Liver (tissue), 9 donors: Measurements from ENCODE around the gene TRIM40. TPM values are rescaled to one million over a fixed set of nuclear protein-coding genes. Genes with fewer than 3 reads are reported as not detected.
A peak's percentile ranks its signal among the peaks of the same experiment; 100 is the strongest.

ENCODE experiments used
- DNase-seq: peaks from one replicate; pipeline ENCODE4 v3.0.0-alpha.2; 2017; ENCODE audit warnings: low spot score
- H3K27ac ChIP-seq, 2 donors: one replicate each; pipeline ENCODE4 v1.7.0; 2013; ENCODE audit warnings: inconsistent platforms in 2 of 2, low read length in 2 of 2, control low read depth in 1 of 2, low read depth in 1 of 2, mild to moderate bottlenecking in 1 of 2
- H3K27me3 ChIP-seq, 4 donors: one replicate each; pipeline versions ENCODE4 v1.6.1 to v1.7.0; 2013; ENCODE audit warnings: low read length in 3 of 4, inconsistent platforms in 1 of 4, mild to moderate bottlenecking in 1 of 4, moderate library complexity in 1 of 4; ENCODE audit not compliant: control insufficient read depth in 4 of 4, insufficient read depth in 4 of 4
- H3K36me3 ChIP-seq, 4 donors: one replicate each; pipeline versions ENCODE4 v1.6.1 to v1.7.0; 2013; ENCODE audit warnings: low read length in 3 of 4, mild to moderate bottlenecking in 3 of 4, low read depth in 1 of 4, moderate library complexity in 1 of 4; ENCODE audit not compliant: control insufficient read depth in 4 of 4, insufficient read depth in 3 of 4
- H3K4me1 ChIP-seq, 4 donors: one replicate each; pipeline versions ENCODE4 v1.6.1 to v1.7.0; 2013; ENCODE audit warnings: low read length in 3 of 4, mild to moderate bottlenecking in 3 of 4, moderate library complexity in 1 of 4; ENCODE audit not compliant: control insufficient read depth in 4 of 4, insufficient read depth in 4 of 4
- H3K4me3 ChIP-seq, 3 donors: one replicate each; pipeline versions ENCODE4 v1.6.1 to v1.7.0; 2013; ENCODE audit warnings: low read length in 3 of 3, control low read depth in 1 of 3, low read depth in 1 of 3, mild to moderate bottlenecking in 1 of 3
- H3K9ac ChIP-seq, 2 donors: one replicate each; pipeline ENCODE4 v1.7.0; 2013; ENCODE audit warnings: low read length in 2 of 2, mild to moderate bottlenecking in 2 of 2, moderate library complexity in 2 of 2, control low read depth in 1 of 2, low read depth in 1 of 2
- H3K9me3 ChIP-seq, 4 donors: one replicate each; pipeline versions ENCODE4 v1.6.1 to v1.7.0; 2013; ENCODE audit warnings: low read length in 3 of 4; ENCODE audit not compliant: control insufficient read depth in 4 of 4
- ATF3 ChIP-seq: IDR thresholded peaks from 2 replicates; pipeline ENCODE4 v1.6.1; 2016; ENCODE audit warnings: antibody characterized with exemption
- CTCF ChIP-seq: fragments of 150-350 bp; IDR thresholded peaks from 2 replicates; pipeline ENCODE4 v1.5.1; 2017; ENCODE audit warnings: improper control_type of control experiment, low read depth, low read length; ENCODE audit not compliant: missing input control
- EGR1 ChIP-seq, 2 donors: IDR thresholded peaks; 2 replicates each; pipeline ENCODE4 v1.6.1; 2016 to 2018; ENCODE audit warnings: antibody characterized with exemption in 2 of 2, low read depth in 2 of 2
- FOXA1 ChIP-seq: IDR thresholded peaks from 2 replicates; pipeline ENCODE4 v1.6.1; 2016; ENCODE audit warnings: antibody characterized with exemption
- FOXA2 ChIP-seq: IDR thresholded peaks from 2 replicates; pipeline ENCODE4 v1.6.1; 2016; ENCODE audit warnings: antibody characterized with exemption
- GABPA ChIP-seq, 2 donors: IDR thresholded peaks in 1 of 2; conservative IDR thresholded peaks in 1 of 2; 2 replicates each; pipeline ENCODE4 v1.6.1; 2016; ENCODE audit warnings: antibody characterized with exemption in 2 of 2, mild to moderate bottlenecking in 1 of 2, moderate library complexity in 1 of 2
- HNF4G ChIP-seq: IDR thresholded peaks from 2 replicates; pipeline ENCODE4 v1.6.1; 2016; ENCODE audit warnings: antibody characterized with exemption
- JUND ChIP-seq, 2 donors: IDR thresholded peaks; 2 replicates each; pipeline ENCODE4 v1.6.1; 2016; ENCODE audit warnings: antibody characterized with exemption in 2 of 2
- MAX ChIP-seq: IDR thresholded peaks from 2 replicates; pipeline ENCODE4 v1.6.1; 2016; ENCODE audit warnings: antibody characterized with exemption
- NR2F2 ChIP-seq: IDR thresholded peaks from 2 replicates; pipeline ENCODE4 v1.6.1; 2016; ENCODE audit warnings: antibody characterized with exemption
- RAD21 ChIP-seq, 2 donors: IDR thresholded peaks; 2 replicates each; pipeline ENCODE4 v1.6.1; 2016; ENCODE audit warnings: antibody characterized with exemption in 2 of 2, mild to moderate bottlenecking in 2 of 2
- SP1 ChIP-seq: IDR thresholded peaks from 2 replicates; pipeline ENCODE4 v1.6.1; 2018; ENCODE audit warnings: antibody characterized with exemption, mild to moderate bottlenecking
- ZBTB33 ChIP-seq: IDR thresholded peaks from 2 replicates; pipeline ENCODE4 v1.6.1; 2016; ENCODE audit warnings: antibody characterized with exemption
- WGBS: extraction: QIAGEN DNeasy Blood & Tissue Kit; methylation state at CpG from one replicate; pipeline ENCODE4 v1.1.7; 2013; 5-methylcytosine and 5-hydroxymethylcytosine counted together
- polyA plus RNA-seq, 2 donors: library from polyadenylated mRNA; stranded (reverse) in 1 of 2; unstranded in 1 of 2; fragments of 200-250 nt in 1 of 2; fragments of >200 nt in 1 of 2; fragmentation: Nextera tagmentation in 1 of 2; extraction: Ambion mirVana in 1 of 2; gene quantifications; one replicate each; pipeline versions ENCODE4 v1.2.1 to v1.2.3, GENCODE V29; 2013 to 2015
- total RNA-seq, 2 donors: library from RNA; depleted of rRNA; stranded (reverse); fragments of >200 nt; gene quantifications; one replicate each; pipeline ENCODE4 v1.2.3, GENCODE V29; 2014
- donor health status: healthy.
- donor health status: healthy.
- donor health status: healthy.
- donor health status: healthy.
- donor health status: healthy.

Gene TRIM40
- total and polyA plus RNA-seq, 4 donors, result 0.51 TPM; not detected in 3

GRCh38 chr6:30160008-30160784 is 24.3 kb downstream of the TRIM40 start:
- Histone ChIP-seq H3K4me1 (peaks cover 0 to 31% (median 6%) of the 10 kb centered on the region in 4 donors), H3K27me3 (no peaks in the 10 kb centered on the region), H3K4me3 (no peak overlapping the region), H3K9me3 (no peaks in the 10 kb centered on the region), H3K27ac (no peak overlapping the region), H3K9ac (no peak overlapping the region), H3K36me3 (no peaks in the 10 kb centered on the region)
- TF ChIP-seq FOXA1 (no peak), GABPA (IDR thresholded peaks at IDR 0.05 in 1 of 2, conservative IDR thresholded peaks at IDR 0.05 in 1 of 2) (no peak), MAX (no peak), SP1 (no peak)
- WGBS, result 92% methylated on average over 17 of the region's 17 CpGs
- DNase-seq, result no peak

- TF ChIP-seq RAD21 (IDR thresholded peaks at IDR 0.05), result no peak
- no peak for TF ChIP-seq JUND (IDR thresholded peaks at IDR 0.05)
- no peak for TF ChIP-seq FOXA2
- TF ChIP-seq HNF4G, result no peak
- no peak for TF ChIP-seq GABPA (IDR thresholded peaks at IDR 0.05 in 1 of 2, conservative IDR thresholded peaks at IDR 0.05 in 1 of 2)
- no peak for TF ChIP-seq NR2F2
- TF ChIP-seq FOXA1, result no peak
- TF ChIP-seq EGR1 (IDR thresholded peaks at IDR 0.05; ENCODE audit: low read depth in 2 of 2), result no peak
- TF ChIP-seq ATF3, result no peak
- TF ChIP-seq SP1, result no peak
- no peak for TF ChIP-seq CTCF
- Histone ChIP-seq H3K9ac (no peak within 1 kb of the TSS), H3K4me3 (no peak within 1 kb of the TSS), H3K4me1 (peaks cover 0 to 26% (median 5%) of the 10 kb centered on the region in 4 donors), H3K36me3 (no peaks in the 10 kb centered on the region), H3K9me3 (no peaks in the 10 kb centered on the region), H3K27me3 (no peaks in the 10 kb centered on the region), H3K27ac (no peak within 1 kb of the TSS)
- DNase-seq, result peak; percentile 81
- WGBS, result 89% methylated on average over 4 of the region's 4 CpGs
These were observed 25.0 kb downstream of the TRIM40 start, which contains the start of gene TRIM10 for GRCh38 chr6:30160785-30161531. TRIM10 (minus strand) TSS chr6:30161211; CDS start chr6:30160858, 353 bp downstream.

GRCh38 chr6:30162265-30163089 is 26.5 kb downstream of the TRIM40 start:
- no peak overlapping the region for H3K9ac ChIP-seq
- 65% methylated on average over 12 of the region's 12 CpGs for WGBS
- H3K27ac ChIP-seq, result peak overlapping the region; percentile 74 to 86
- H3K36me3 ChIP-seq, result peaks cover 0 to 5% (median 4%) of the 10 kb centered on the region in 4 donors
- H3K4me1 ChIP-seq, result peaks cover 0 to 16% (median 5%) of the 10 kb centered on the region in 4 donors
- no peaks in the 10 kb centered on the region for H3K27me3 ChIP-seq
- DNase-seq, result no peak
- no peaks in the 10 kb centered on the region for H3K9me3 ChIP-seq
- no peak for TF ChIP-seq ZBTB33
- peak overlapping the region in 1 of 3 donors; percentile 38 for H3K4me3 ChIP-seq
